Kidney (tissue), 14 donors: ENCODE results near the gene EPHA2. TPM values are rescaled to one million over a fixed set of nuclear protein-coding genes. Genes with fewer than 3 reads are reported as not detected.
"Not testable (repeated sequence)": the region's sequence is repeated elsewhere in the genome, so short reads cannot be mapped to it uniquely, and the experiment has no call there.

Experiments used
- DNase-seq, 5 donors: peaks; one replicate each; pipeline ENCODE4 v3.0.0-alpha.2; 2013 to 2020
- FAIRE-seq: peaks from 2 replicates; lab custom pipeline; 2012; peaks lifted over from hg19 to GRCh38; lab: Jason Lieb, UNC
- H3K27ac ChIP-seq, 2 donors: one replicate each; pipeline ENCODE4 v1.7.0; 2013; ENCODE audit warnings: low read depth in 2 of 2, low read length in 2 of 2, inconsistent platforms in 1 of 2
- H3K27me3 ChIP-seq: one replicate; pipeline ENCODE4 v1.7.1; 2013; ENCODE audit warnings: low read length, inconsistent platforms; ENCODE audit not compliant: control insufficient read depth, insufficient read depth
- H3K36me3 ChIP-seq, 3 donors: one replicate each; pipeline versions ENCODE4 v1.7.0 to v1.7.1; 2013; ENCODE audit warnings: low read length in 3 of 3, control low read depth in 1 of 3, inconsistent platforms in 1 of 3; ENCODE audit not compliant: insufficient read depth in 3 of 3, control insufficient read depth in 2 of 3
- H3K4me1 ChIP-seq, 3 donors: one replicate each; pipeline versions ENCODE4 v1.7.0 to v1.7.1; 2013; ENCODE audit warnings: low read length in 3 of 3, inconsistent platforms in 1 of 3, low read depth in 1 of 3; ENCODE audit not compliant: control insufficient read depth in 2 of 3, insufficient read depth in 2 of 3
- H3K4me3 ChIP-seq, 3 donors: one replicate each; pipeline versions ENCODE4 v1.7.0 to v1.8.1; 2013; ENCODE audit warnings: low read length in 3 of 3, control low read depth in 1 of 3, inconsistent platforms in 1 of 3
- H3K9ac ChIP-seq, 3 donors: one replicate each; pipeline versions ENCODE4 v1.7.0 to v1.7.1; 2013; ENCODE audit warnings: low read length in 3 of 3, control low read depth in 1 of 3, inconsistent platforms in 1 of 3
- H3K9me3 ChIP-seq, 3 donors: one replicate each; pipeline versions ENCODE4 v1.7.0 to v1.7.1; 2013; ENCODE audit warnings: low read length in 3 of 3, control low read depth in 1 of 3, inconsistent platforms in 1 of 3; ENCODE audit not compliant: control insufficient read depth in 2 of 3, insufficient read depth in 1 of 3
- intact Hi-C: fragments of 100-400 bp; cut with DNase I; formaldehyde crosslinking; loops from one replicate; pipeline ENCODE4 v1.11.1; 2022
- polyA plus RNA-seq: library from polyadenylated mRNA; stranded (reverse); fragments of 350-450 nt; fragmentation: Illumina TruSeq; extraction: RNeasy Lipid Tissue Mini Kit (QIAGEN cat#74804); gene quantifications from one replicate; pipeline ENCODE4 v1.2.3, GENCODE V29; 2014; ENCODE audit warnings: low read depth, low replicate concordance; ENCODE audit not compliant: insufficient read depth
- total RNA-seq: library from RNA; stranded (reverse); fragmentation: NEBNext Ultra II Directional; extraction: Animal tissue kit (Norgen Biotek cat#: 25700); gene quantifications from one replicate; pipeline ENCODE4 v1.2.1, GENCODE V29; 2021
- TF ChIP-seq, protein P1 (sequence below): IDR thresholded peaks from 3 replicates; pipeline ENCODE4 v1.5.1; 2012; ENCODE audit warnings: mild to moderate bottlenecking, moderate library complexity, borderline replicate concordance; ENCODE audit not compliant: insufficient read depth; ENCODE audit errors: extremely low read depth
- donor health status: control.
- donor health status: control.
- donor health status: control.
- donor health status: control.
- donor health status: control.
- donor health status: DM: yes; HTN: yes; CAD: no.
- donor health status: Normal renal cell carcinoma (clear cell type).

Gene EPHA2
- total and polyA plus RNA-seq, 2 donors from 2014 or later, result 5.5 to 34.2 TPM

DNA sequence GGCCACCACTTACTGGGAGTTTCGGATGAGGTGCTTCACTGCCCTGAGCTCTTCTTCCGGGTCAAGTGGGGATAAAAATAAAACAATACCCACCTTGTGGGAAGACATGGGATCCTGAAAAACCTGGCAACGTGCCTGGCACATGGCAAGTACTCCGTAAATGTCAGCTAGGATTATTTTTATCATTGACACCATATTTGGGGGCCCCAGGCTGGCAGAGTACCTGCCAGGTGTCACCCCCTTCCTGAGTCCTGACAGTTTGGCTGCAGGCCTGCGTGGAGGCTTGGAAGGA lies 9.2 kb upstream of the EPHA2 start:
- DNase-seq (no peak), FAIRE-seq (no peak)
- Histone ChIP-seq H3K27ac (no peak overlapping the region), H3K9me3 (no peaks in the 10 kb centered on the region), H3K27me3 (no peaks in the 10 kb centered on the region), H3K9ac (no peak overlapping the region), H3K36me3 (no peaks in the 10 kb centered on the region), H3K4me1 (no peaks in the 10 kb centered on the region), H3K4me3 (no peak overlapping the region)
- intact Hi-C loops, result no loop called here
- TF ChIP-seq, protein P1, sequence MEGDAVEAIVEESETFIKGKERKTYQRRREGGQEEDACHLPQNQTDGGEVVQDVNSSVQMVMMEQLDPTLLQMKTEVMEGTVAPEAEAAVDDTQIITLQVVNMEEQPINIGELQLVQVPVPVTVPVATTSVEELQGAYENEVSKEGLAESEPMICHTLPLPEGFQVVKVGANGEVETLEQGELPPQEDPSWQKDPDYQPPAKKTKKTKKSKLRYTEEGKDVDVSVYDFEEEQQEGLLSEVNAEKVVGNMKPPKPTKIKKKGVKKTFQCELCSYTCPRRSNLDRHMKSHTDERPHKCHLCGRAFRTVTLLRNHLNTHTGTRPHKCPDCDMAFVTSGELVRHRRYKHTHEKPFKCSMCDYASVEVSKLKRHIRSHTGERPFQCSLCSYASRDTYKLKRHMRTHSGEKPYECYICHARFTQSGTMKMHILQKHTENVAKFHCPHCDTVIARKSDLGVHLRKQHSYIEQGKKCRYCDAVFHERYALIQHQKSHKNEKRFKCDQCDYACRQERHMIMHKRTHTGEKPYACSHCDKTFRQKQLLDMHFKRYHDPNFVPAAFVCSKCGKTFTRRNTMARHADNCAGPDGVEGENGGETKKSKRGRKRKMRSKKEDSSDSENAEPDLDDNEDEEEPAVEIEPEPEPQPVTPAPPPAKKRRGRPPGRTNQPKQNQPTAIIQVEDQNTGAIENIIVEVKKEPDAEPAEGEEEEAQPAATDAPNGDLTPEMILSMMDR, result no peak

DNA sequence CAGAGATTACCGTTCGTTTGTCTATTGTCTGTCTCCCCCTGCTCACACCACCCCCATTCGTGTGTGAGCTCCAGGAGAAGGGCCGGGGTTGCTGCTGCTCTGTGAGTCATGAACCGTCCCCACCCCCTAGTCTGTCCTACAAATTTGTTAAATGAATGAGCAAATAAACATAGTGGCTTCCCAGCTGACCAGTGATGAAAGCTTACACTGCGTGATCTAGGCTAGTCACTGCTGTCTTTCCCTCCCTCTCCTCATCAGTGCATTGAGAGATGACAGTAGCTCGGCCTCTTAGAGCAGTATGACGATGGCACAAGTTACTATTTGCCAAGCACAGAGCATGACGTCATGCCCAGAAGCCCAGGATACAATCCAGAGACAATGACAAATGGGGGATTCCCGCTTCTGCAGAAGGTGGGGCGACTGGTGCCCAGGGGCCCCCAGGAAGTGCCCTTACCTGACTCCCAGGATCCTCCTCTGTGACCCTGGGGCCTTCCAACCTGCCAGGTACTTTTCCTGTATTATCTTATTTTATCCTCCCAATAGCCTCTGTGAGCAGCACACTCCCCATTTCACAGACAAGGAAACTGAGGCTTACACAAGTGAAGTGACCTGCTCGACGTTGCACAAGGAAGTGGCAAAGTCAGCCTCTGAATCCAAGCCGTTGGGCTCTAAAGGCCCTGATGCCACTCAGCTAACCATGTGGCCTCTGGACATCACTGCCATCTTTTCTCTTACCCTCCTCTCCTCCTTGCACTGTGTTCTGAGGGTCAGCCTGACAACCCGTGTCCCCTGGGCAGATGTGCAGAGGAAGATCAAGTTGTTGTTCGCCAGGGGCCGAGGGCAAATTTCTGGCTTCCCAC lies 8.6 kb upstream of the EPHA2 start:
- Histone ChIP-seq H3K27ac (no peak overlapping the region), H3K4me3 (no peak overlapping the region), H3K36me3 (no peaks in the 10 kb centered on the region), H3K4me1 (no peaks in the 10 kb centered on the region), H3K9ac (no peak overlapping the region), H3K27me3 (no peaks in the 10 kb centered on the region), H3K9me3 (no peaks in the 10 kb centered on the region)
- DNase-seq (peak in 1 of 5 donors; percentile 43), FAIRE-seq (no peak)
- intact Hi-C loops, result no loop called here
- TF ChIP-seq, protein P1, result no peak

DNA sequence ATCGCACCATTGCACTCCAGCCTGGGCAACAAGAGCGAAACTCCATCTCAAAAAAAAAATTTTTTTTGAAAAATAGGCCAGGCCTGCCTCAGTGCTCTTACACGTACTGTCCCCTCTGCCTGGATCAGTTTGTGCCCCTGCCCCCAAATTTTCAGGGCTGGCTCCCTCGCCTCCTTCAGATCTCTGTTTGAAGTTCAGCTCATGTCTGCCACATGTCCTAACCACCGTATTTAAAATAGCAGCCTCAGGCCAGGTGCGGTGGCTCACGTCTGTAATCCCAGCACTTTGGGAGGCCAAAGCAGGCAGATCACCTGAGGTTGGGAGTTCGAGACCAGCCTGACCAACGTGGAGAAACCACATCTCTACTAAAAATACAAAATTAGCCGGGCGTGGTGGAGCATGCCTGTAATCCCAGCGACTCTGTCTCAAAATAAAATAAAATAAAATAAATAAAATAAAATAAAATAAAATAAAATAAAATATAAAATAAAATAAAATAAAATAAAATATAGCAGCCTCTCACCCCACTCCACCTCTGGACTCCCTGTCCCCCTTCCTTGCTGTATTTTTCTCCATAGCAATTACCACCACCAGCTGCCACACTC lies 7.8 kb upstream of the EPHA2 start:
- intact Hi-C loops, result not testable (repeated sequence)

DNA sequence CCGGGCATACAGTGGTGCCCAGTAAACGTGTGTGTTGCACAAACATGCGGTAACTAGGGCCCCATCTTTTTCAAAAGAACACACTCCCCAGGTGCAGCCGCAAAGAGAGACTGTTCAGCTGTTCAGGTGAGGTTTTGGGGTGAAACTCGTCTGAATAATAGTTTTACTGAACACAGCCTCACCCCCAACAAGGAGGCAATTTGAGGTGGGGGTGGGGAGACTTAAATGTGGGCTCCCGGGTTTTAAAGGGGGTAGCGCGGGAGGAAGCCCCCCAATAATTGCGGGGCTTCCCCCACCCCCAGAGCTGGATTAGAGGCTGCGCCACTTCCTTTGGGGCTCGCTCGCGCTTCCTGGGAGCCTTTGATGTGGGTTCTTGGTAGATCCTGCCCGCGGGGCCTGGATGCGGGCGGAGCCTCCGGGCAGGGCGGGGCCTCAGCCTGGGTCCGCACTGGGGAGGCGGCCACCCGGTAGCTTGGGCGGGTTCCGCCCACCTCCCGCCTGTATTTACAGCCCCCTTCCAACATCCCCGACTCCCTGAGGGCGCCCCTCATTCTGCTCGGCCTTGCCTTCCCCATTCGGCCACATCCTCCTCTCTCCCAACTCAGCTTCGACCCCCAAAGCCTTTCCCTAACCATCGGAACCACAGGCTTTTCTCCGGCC lies 6.4 kb upstream of the EPHA2 start:
- TF ChIP-seq, protein P1, result no peak
- Histone ChIP-seq H3K9me3 (no peaks in the 10 kb centered on the region), H3K4me3 (no peak overlapping the region), H3K9ac (no peak overlapping the region), H3K27me3 (no peaks in the 10 kb centered on the region), H3K27ac (no peak overlapping the region), H3K36me3 (no peaks in the 10 kb centered on the region), H3K4me1 (no peaks in the 10 kb centered on the region)
- no peak for FAIRE-seq
- DNase-seq, result peak in 4 of 5 donors; percentile 63 to 83 (median 78)
- intact Hi-C loops, result no loop called here

More for the DNA sequence above, 7.8 kb upstream of the EPHA2 start:
- H3K27me3 ChIP-seq, FAIRE-seq, H3K4me3 ChIP-seq, H3K27ac ChIP-seq, H3K9ac ChIP-seq, H3K9me3 ChIP-seq, H3K36me3 ChIP-seq, DNase-seq, H3K4me1 ChIP-seq: not testable (repeated sequence)
